ENCODE results near the gene KDM4B.
A peak's percentile ranks its signal among the peaks of the same experiment; 100 is the strongest.
"Not testable (repeated sequence)": the region's sequence is repeated elsewhere in the genome, so short reads cannot be mapped to it uniquely, and the experiment has no call there.

KDM4B gene

DNA sequence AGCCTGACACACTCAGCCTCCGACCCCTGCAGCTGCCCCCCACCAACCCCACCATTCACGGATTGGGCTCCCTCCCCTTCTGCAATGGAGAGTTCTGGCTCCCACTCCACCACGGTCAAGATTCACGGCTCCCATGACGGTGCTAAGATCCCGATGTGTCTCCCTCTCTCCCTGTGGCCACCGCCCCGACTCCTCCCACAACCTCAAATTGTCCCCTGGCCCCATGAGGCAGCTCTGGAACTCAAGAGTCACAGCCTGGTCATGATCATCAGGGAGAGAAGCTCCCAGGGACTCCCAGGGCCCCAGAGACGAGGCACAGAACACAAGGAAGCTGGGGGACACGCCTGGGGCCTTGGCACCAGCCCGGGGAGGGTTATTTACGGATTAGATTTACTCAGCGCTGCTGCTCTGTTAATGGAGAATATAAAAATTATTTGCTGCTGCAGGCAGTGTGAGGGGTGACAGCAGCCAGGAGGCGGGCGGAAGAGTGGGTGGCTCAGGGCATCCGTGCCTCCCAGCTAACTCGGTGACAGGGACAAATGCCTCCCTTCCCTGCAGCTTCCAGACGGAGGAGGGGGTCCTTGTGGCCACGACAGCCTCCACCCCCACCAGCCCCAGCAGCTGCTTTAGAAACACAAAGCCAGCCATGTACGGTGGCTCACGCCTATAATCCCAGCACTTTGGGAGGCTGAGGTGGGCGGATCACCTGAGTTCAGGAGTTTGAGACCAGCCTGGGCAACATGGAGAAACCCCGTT is 187.5 kb downstream of the KDM4B start:
- H3K9ac ChIP-seq (ENCODE audit: low read length): peak overlapping the region; percentile 29
- no peak for DNase-seq (ENCODE audit: low read depth)
- H3K36me3 ChIP-seq (ENCODE audit: control insufficient read depth, insufficient read depth, low read length, severe bottlenecking): peaks cover 8% of the 10 kb centered on the region
- H3K27me3 ChIP-seq (replicated peaks; ENCODE audit: control insufficient read depth, insufficient read depth, low read length): no peaks in the 10 kb centered on the region
- peaks cover 8% of the 10 kb centered on the region for H3K4me1 ChIP-seq (ENCODE audit: control insufficient read depth, insufficient read depth, low read length)
- H3K4me3 ChIP-seq (ENCODE audit: low read length): no peak overlapping the region
- H3K9me3 ChIP-seq (ENCODE audit: control insufficient read depth, low read length): peaks cover 5% of the 10 kb centered on the region

DNA sequence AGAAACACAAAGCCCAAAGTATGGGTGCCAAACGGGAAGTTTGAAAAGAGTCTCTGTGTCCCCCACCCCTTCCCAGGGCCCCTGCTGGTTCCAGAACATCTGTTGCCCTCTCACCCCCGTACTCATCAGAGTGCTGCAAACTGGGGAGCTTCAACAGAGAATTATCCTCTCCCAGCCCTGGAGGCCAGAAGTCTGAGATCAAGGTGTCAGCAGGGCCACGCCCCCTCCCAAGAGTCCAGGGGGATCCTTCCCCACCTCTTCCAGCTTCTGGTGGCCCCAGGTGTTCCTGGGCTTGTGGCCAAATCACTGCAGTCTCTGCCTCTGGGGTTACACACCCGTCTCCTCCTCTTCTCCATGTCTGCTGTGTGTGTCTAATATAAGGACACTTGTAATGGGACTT is 188.3 kb downstream of the KDM4B start:
- Histone ChIP-seq H3K4me1 (ENCODE audit: control insufficient read depth, insufficient read depth, low read length) (peaks cover 8% of the 10 kb centered on the region), H3K9me3 (ENCODE audit: control insufficient read depth, low read length) (peaks cover 5% of the 10 kb centered on the region), H3K9ac (ENCODE audit: low read length) (no peak overlapping the region), H3K36me3 (ENCODE audit: control insufficient read depth, insufficient read depth, low read length, severe bottlenecking) (peaks cover 2% of the 10 kb centered on the region), H3K4me3 (ENCODE audit: low read length) (no peak overlapping the region), H3K27me3 (replicated peaks; ENCODE audit: control insufficient read depth, insufficient read depth, low read length) (no peaks in the 10 kb centered on the region)
- DNase-seq (ENCODE audit: low read depth): no peak

DNA sequence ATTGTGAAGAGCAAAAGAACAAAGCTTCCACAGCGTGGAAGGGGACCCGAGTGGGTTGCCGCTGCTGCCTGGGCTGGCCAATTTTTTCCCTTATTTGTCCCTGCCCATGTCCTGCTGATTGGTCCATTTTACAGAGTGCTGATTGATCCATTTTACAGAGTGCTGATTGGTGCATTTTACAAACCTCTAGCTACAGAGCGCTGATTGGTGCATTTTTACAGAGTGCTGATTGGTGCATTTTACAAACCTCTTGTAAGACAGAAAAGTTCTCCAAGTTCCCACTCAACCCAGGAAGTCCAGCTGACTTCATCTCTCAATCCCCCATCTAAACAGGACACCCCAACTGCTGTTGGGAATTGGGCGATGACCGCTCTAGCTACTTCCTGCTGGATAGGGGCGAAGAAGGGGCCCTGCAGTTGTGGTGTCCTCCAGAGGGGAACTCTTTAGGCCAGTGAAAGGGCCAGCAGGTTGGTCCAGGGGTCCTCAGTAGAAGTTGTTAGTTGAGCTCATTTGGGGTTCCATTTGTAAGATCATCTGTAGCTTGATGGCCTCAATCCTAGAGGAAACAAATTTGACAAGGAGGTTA is 189.7 kb downstream of the KDM4B start:
- not testable (repeated sequence) for H3K4me1 ChIP-seq (ENCODE audit: control insufficient read depth, insufficient read depth, low read length); H3K36me3 ChIP-seq (ENCODE audit: control insufficient read depth, insufficient read depth, low read length, severe bottlenecking); H3K4me3 ChIP-seq (ENCODE audit: low read length); DNase-seq (ENCODE audit: low read depth); H3K27me3 ChIP-seq (replicated peaks; ENCODE audit: control insufficient read depth, insufficient read depth, low read length); H3K9ac ChIP-seq (ENCODE audit: low read length); H3K9me3 ChIP-seq (ENCODE audit: control insufficient read depth, low read length)

DNA sequence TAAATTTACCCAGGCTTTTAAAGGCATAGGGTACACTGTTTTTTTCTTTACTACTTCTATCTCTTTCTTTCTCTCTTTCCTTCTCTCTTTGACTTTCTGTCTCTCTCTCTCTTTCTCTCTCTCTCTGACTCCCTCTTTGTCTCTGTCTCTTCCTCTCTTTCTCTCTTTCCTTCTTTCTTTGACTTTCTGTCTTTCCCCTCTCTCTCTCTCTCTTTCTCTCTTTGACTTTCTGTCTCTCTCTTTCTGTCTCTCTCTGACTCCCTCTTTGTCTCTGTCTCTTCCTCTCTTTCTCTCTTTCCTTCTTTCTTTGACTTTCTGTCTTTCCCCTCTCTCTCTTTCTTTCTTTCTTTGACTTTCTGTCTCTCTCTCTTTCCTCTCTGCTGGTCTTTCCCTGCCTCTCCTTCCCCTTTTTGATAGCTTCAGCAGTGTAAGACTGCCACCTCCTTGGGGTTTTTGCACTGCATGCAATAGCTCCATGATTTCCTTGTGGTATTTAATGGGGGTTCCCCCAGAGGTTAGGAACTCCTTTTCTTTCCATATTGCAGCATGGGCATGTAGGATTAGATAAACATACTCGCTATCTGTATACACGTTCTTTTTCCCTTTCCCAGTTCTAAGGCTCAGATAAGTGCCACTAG is 191.4 kb downstream of the KDM4B start:
- H3K27me3 ChIP-seq (replicated peaks; ENCODE audit: control insufficient read depth, insufficient read depth, low read length); H3K4me3 ChIP-seq (ENCODE audit: low read length): not testable (repeated sequence)

DNA sequence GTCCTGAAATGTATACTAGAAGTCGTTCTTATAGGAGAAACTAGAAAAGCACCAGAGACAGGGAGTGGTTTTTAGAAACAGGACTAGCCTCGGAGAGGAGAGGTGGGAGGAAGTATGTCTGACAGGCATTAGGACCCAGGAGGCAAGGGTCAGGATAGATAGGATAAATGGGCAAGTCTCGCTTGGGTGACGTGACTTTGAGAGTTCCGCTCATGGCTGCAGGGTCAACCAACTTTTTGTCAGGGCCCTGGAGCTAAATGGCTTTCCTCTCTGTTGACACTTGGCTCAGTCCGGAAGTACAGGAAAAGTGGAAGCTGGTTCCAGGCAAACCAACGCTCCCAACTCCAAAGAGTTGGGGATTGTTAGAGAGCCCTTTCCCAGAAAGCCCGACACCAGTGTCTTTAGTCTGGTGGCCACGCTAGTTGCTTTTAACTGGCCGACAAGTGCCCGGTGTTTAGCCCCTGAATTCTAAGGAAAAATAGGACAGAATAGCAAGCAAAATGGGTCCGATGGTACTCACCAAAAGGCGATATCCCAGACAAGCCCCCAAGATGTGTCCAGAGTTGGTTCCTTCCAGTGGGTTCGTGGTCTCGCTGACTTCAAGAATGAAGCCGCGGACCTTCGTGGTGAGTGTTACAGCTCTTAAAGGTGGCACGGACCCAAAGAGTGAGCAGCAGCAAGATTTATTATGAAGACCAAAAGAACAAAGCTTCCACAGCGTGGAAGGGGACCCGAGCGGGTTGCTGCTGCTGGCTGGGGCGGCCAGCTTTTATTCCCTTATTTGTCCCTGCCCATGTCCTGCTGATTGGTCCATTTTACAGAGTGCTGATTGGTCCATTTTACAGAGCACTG is 196.2 kb downstream of the KDM4B start:
- H3K36me3 ChIP-seq (ENCODE audit: control insufficient read depth, insufficient read depth, low read length, severe bottlenecking); H3K4me1 ChIP-seq (ENCODE audit: control insufficient read depth, insufficient read depth, low read length); H3K27me3 ChIP-seq (replicated peaks; ENCODE audit: control insufficient read depth, insufficient read depth, low read length); H3K4me3 ChIP-seq (ENCODE audit: low read length); H3K9me3 ChIP-seq (ENCODE audit: control insufficient read depth, low read length); H3K9ac ChIP-seq (ENCODE audit: low read length); DNase-seq (ENCODE audit: low read depth): not testable (repeated sequence)

More for the DNA sequence above, 191.4 kb downstream of the KDM4B start:
- H3K9ac ChIP-seq (ENCODE audit: low read length); H3K4me1 ChIP-seq (ENCODE audit: control insufficient read depth, insufficient read depth, low read length); H3K36me3 ChIP-seq (ENCODE audit: control insufficient read depth, insufficient read depth, low read length, severe bottlenecking); DNase-seq (ENCODE audit: low read depth); H3K9me3 ChIP-seq (ENCODE audit: control insufficient read depth, low read length): not testable (repeated sequence)

GRCh38 chr19:5165697-5166019 is 196.7 kb downstream of the KDM4B start:
- H3K9ac ChIP-seq (ENCODE audit: low read length): no peak overlapping the region
- H3K4me1 ChIP-seq (ENCODE audit: control insufficient read depth, insufficient read depth, low read length): peaks cover 9% of the 10 kb centered on the region
- no peak for DNase-seq (ENCODE audit: low read depth)
- no peak overlapping the region for H3K4me3 ChIP-seq (ENCODE audit: low read length)
- no peaks in the 10 kb centered on the region for H3K36me3 ChIP-seq (ENCODE audit: control insufficient read depth, insufficient read depth, low read length, severe bottlenecking)
- no peaks in the 10 kb centered on the region for H3K27me3 ChIP-seq (replicated peaks; ENCODE audit: control insufficient read depth, insufficient read depth, low read length)
- H3K9me3 ChIP-seq (ENCODE audit: control insufficient read depth, low read length): no peaks in the 10 kb centered on the region

GRCh38 chr19:5166262-5166661 is 197.3 kb downstream of the KDM4B start:
- Histone ChIP-seq H3K9me3 (ENCODE audit: control insufficient read depth, low read length) (no peaks in the 10 kb centered on the region), H3K4me3 (ENCODE audit: low read length) (no peak overlapping the region), H3K36me3 (ENCODE audit: control insufficient read depth, insufficient read depth, low read length, severe bottlenecking) (no peaks in the 10 kb centered on the region), H3K27me3 (replicated peaks; ENCODE audit: control insufficient read depth, insufficient read depth, low read length) (no peaks in the 10 kb centered on the region), H3K4me1 (ENCODE audit: control insufficient read depth, insufficient read depth, low read length) (peaks cover 9% of the 10 kb centered on the region), H3K9ac (ENCODE audit: low read length) (no peak overlapping the region)
- DNase-seq (ENCODE audit: low read depth): peak; percentile 29

- Histone ChIP-seq H3K4me1 (ENCODE audit: control insufficient read depth, insufficient read depth, low read length) (peaks cover 14% of the 10 kb centered on the region), H3K9ac (ENCODE audit: low read length) (no peak overlapping the region), H3K36me3 (ENCODE audit: control insufficient read depth, insufficient read depth, low read length, severe bottlenecking) (no peaks in the 10 kb centered on the region), H3K9me3 (ENCODE audit: control insufficient read depth, low read length) (no peaks in the 10 kb centered on the region), H3K27me3 (replicated peaks; ENCODE audit: control insufficient read depth, insufficient read depth, low read length) (no peaks in the 10 kb centered on the region), H3K4me3 (ENCODE audit: low read length) (no peak overlapping the region)
- no peak for DNase-seq (ENCODE audit: low read depth)
These were observed 201.4 kb downstream of the KDM4B start for GRCh38 chr19:5170329-5170745.

- Histone ChIP-seq H3K9ac (ENCODE audit: low read length) (no peak overlapping the region), H3K9me3 (ENCODE audit: control insufficient read depth, low read length) (no peaks in the 10 kb centered on the region), H3K4me1 (ENCODE audit: control insufficient read depth, insufficient read depth, low read length) (peaks cover 8% of the 10 kb centered on the region), H3K27me3 (replicated peaks; ENCODE audit: control insufficient read depth, insufficient read depth, low read length) (no peaks in the 10 kb centered on the region), H3K4me3 (ENCODE audit: low read length) (no peak overlapping the region), H3K36me3 (ENCODE audit: control insufficient read depth, insufficient read depth, low read length, severe bottlenecking) (no peaks in the 10 kb centered on the region)
- no peak for DNase-seq (ENCODE audit: low read depth)
These were observed 202.8 kb downstream of the KDM4B start for GRCh38 chr19:5171711-5172110.

- Histone ChIP-seq H3K4me3 (ENCODE audit: low read length) (no peak overlapping the region), H3K27me3 (replicated peaks; ENCODE audit: control insufficient read depth, insufficient read depth, low read length) (no peaks in the 10 kb centered on the region), H3K36me3 (ENCODE audit: control insufficient read depth, insufficient read depth, low read length, severe bottlenecking) (no peaks in the 10 kb centered on the region), H3K4me1 (ENCODE audit: control insufficient read depth, insufficient read depth, low read length) (peaks cover 18% of the 10 kb centered on the region), H3K9ac (ENCODE audit: low read length) (no peak overlapping the region), H3K9me3 (ENCODE audit: control insufficient read depth, low read length) (no peaks in the 10 kb centered on the region)
- peak; percentile 97 for DNase-seq (ENCODE audit: low read depth)
These were observed 204.1 kb downstream of the KDM4B start for GRCh38 chr19:5172859-5173630.

Data from adipocyte (in vitro differentiated cells).